HG03565 (cell line): ENCODE data around the gene POU2AF3.

Source experiments
- ATAC-seq: cut with Tn5 transposase; IDR thresholded peaks from one replicate; pipeline ENCODE4 v1.9.1; 2021; ENCODE audit warnings: mild to moderate bottlenecking, moderate library complexity; ENCODE audit not compliant: unreplicated experiment

POU2AF3 gene

GRCh38 chr11:111326824-111327223, 28.5 kb downstream of the POU2AF3 start:
- no peak for ATAC-seq

GRCh38 chr11:111327908-111328624, 29.7 kb downstream of the POU2AF3 start:
- no peak for ATAC-seq

DNA sequence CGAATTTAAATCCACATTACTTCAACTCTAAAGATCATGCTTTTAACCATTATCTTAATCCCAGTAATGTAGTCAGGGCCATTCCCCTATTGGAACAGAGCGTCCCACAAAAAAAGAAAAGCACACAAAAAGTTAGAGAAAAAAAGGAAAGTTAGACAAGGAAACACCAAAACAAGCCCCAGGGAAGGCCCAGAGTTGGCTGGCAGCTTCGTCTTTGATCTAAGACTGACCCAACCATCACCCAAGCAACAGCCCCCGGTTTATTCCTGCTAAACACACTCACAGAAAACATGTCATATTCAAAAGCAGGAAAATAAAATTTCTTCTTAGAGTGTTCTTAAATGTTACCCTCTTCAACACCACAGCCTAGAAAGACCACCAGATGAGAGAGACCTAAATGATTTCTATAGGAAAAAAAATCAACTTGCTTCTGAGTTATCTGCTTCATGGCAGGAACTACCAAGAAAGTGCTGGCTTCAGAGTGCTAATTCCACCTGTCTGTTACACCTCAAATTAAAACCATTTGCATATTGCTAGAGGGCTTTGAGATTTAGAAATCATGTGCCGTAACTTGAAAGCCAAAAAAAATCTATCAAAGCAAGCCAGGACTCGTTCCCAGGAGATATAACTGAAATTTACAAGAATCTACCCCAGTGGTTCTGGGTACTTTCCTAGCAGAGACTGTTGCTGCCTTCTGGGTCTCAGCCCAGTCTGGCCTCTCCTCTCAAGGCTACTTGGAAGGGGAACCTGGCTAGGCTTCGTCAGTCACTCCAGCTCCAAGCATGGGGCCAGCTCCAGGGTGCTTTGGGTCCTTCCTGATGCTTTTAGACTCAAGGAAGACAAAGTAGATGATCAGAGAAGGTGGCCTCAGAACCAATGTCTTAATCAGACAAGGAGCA, 31.2 kb downstream of the POU2AF3 start:
- no peak for ATAC-seq

DNA sequence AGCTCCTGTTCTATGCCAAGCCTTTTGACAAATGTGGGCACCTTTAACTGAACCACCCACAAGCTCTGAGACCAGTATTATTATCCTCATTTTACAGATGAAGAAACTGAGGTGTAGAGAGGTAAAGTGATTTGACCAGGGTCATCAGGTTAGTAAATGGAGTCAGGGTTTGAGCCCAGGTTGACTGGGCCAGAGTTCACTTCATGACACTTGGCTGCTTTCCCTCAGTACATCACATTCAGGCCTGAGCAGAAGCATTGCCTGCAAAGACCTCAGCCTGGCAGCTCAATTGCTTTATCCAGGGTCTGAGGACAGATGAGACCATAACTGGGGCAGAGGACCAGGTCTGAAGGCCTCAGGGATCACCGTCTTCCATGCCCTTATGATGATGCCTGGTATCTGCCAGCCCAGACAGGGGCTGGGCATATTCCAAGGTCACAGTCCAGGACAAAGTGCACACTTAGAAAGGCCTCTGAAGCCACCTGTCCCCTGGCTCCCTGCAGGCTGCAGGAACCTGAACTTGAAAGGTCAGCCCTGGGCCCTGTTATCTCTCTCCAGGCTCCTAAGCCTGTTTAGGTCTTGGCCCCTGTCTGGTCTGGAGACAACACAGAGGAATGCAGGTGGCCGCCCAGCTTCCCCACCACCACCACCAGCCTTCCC, 32.0 kb downstream of the POU2AF3 start:
- ATAC-seq: no peak

DNA sequence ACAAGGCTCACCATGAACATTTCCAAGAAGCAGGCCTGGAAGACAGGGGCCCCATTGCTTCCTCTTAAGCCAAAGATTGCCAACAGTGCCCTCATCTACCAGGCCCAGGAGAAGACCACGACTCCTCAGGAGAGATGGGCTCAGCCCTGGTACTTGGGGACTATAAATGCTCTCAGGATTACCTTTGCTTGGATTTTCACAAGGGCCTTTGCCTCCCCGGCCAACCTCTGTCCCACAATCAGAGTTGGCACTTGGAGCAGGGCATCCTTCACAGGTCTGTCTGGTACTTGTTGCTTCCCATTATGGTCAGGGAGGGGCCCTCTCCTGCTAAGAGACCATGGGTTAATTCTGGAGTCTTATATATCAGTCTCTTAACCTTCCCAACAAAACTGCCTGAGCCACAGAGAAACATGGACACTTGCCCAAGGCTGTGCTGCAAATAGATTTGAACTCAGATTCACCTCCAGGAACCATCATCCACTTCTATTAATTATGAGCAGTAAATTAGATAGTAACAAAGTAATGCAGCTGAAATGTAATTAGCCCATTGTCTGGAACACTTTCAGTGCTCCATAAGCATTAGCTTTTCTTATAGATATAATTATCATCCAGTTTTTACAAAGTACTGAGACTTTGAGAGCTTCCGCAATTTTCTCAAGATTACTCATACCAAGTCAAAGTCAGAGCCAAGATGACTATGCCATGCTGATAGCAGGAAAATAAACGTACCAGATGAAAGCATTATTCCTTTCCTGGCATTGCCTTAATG, 33.5 kb downstream of the POU2AF3 start:
- ATAC-seq: no peak

DNA sequence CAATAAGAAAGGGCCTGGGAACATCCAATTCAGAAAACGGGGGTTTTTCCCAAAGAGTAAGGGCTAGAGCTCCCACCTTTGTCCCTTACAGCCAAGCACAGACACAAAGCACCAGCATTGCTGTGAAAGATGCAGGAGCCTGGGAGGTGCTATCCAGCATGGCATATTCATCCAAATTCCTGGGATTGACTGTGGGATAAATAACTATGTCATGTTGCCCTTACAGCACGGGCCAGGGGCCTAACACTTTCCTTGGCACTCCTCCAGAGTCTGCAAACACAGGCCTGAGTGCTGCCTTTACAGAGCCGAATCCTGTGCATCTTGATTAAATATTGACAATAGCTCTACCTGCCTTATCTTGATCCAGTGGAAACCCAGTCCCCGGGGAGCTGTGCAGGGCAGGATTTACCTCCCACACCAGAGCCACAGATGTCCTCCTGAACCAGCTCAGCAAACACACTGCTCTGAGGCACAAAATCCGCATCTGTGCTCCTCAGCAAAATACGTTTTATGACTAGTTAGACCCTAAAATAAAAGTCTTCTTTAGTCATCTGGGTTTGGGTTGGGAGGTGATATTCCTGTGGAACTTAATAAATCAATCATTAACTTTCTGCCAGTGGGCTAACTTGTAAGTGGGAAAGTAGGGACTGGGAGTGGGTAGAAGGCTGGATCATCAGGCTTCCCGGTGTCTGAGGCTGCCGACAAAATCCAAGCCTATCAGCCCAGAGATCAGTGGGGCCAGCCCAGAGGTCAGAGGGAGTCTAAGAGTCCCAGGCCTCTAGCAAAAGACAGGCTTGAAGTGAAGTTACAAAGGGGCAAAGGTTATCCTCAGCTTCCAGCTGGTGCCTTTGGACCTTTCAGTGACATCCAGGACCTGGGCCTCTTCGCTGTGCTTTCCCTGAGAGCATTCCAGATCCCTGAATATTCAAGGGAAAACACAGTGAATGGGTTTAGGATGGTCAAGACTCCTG, 36.5 kb downstream of the POU2AF3 start:
- no peak for ATAC-seq

DNA sequence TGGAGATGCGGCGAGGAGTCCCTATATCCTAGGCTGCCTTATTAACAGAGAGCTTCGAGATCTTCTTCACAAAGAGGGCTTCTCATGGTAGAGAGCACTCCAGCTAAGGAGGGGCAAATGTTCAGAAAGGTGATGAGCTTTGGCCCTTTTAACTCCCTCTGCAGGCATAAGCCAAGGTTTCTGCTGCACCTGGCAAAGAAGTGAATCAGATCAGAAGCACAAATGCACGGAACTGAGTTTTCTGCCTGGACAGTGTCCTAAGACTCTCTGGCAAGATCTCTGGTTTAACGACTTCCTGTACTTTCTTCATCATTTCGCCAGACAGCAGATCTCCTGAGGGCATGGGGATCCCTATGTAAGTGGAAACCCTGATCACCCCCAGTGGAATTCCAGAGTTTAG, 37.2 kb downstream of the POU2AF3 start:
- ATAC-seq: no peak

GRCh38 chr11:111336062-111336461, 37.7 kb downstream of the POU2AF3 start:
- ATAC-seq: no peak

GRCh38 chr11:111336582-111337256, 38.4 kb downstream of the POU2AF3 start:
- no peak for ATAC-seq

GRCh38 chr11:111339758-111340388, 41.5 kb downstream of the POU2AF3 start:
- no peak for ATAC-seq

GRCh38 chr11:111342329-111342728, 44.0 kb downstream of the POU2AF3 start:
- ATAC-seq: no peak

GRCh38 chr11:111344032-111344431, 45.7 kb downstream of the POU2AF3 start:
- no peak for ATAC-seq

- ATAC-seq: no peak
Measured at GRCh38 chr11:111347002-111347722, 48.8 kb downstream of the POU2AF3 start.

DNA sequence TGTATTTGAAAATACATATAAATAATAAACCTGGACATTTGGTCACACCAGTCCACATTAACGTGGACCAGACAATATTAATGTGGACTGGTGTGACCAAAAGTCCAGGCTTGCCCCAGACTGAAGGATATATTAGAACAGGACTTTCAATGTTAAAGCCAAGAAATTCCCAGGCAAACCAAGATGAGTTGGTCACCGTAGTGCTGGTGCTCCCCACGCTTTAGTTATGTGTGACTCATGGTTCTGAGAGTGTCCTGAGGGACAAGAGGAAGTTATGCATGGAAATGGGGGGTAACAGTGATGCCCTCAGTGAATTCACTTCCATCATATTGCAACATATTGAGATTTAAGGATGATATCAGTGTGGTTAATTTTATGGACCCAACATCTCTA, 49.4 kb downstream of the POU2AF3 start:
- ATAC-seq: no peak

GRCh38 chr11:111348147-111348546, 49.8 kb downstream of the POU2AF3 start:
- no peak for ATAC-seq

GRCh38 chr11:111349191-111349695, 50.9 kb downstream of the POU2AF3 start:
- no peak for ATAC-seq

DNA sequence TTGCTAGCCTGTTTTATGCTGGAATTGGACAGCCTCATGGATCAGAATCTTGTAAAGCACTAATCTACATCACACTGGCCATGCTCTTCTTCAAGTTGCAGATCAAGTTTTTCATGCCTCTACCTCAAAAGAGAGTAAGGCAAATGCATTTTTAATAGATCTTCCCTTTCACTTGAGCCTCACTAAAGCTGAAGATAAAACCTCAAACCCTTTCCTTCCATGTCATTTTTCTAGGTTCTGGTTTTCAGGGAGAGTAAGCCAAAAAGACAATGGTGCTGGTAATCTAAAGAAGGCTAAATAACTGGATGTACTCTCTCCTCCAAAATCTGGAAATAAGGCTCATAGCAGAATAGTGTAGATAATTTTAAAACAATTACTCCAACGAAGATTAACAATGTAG, 52.5 kb downstream of the POU2AF3 start:
- ATAC-seq: no peak
